GM21723 (cell line): Measurements from ENCODE around the gene KRTAP9-6.
"Not testable (repeated sequence)": the region's sequence is repeated elsewhere in the genome, so short reads cannot be mapped to it uniquely, and the experiment has no call there.

Experiments used
- ATAC-seq: cut with Tn5 transposase; IDR thresholded peaks from one replicate; pipeline ENCODE4 v1.9.1; 2021; ENCODE audit warnings: mild to moderate bottlenecking, moderate library complexity; ENCODE audit not compliant: unreplicated experiment

KRTAP9-6 gene, protein sequence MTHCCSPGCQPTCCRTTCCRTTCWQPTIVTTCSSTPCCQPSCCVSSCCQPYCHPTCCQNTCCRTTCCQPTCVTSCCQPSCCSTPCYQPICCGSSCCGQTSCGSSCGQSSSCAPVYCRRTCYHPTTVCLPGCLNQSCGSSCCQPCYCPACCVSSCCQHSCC

GRCh38 chr17:41265078-41265477, at the start of gene KRTAP9-6:
KRTAP9-6 (plus strand) TSS chr17:41265378; CDS start chr17:41265378, 0 bp downstream.
- ATAC-seq: no peak

DNA sequence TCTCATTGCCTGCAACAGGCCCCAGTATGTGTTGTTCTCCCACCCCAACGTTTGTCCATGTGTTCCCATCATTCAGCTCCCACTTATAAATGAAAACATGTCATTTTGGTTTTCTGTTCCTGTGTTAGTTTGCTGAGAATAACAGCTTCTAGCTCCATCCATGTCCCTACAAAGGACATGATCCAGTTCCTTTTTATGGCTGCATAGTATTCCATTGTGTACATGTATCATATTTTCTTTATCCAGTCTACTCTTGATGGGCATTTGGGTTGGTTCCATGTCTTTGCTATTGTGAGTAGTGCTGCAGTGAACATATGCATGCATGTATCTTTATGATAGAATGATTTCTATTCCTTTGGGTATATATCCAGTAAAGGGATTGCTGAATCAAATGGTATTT, 49.5 kb upstream of the KRTAP9-6 start:
- ATAC-seq: no peak

DNA sequence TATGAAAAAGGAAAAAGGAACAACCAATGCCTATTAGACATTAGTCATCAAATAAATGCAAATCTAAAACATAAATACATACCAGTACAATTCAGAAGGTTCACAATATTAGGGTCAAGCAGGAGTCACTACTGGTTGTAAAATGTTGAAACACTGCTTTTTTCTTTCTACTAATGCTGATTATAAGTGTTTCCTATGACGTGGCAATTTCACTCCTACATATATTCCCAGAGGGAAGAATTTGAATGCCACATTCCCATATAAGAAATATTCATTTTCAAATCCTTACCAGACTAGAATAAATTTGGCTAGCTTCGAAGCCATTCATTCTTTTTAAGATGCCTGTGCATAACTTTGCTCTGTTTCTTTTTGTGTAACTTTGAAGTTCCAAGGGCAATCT, 41.4 kb upstream of the KRTAP9-6 start:
- no peak for ATAC-seq

GRCh38 chr17:41226051-41226450, 39.1 kb upstream of the KRTAP9-6 start:
- ATAC-seq: no peak

GRCh38 chr17:41226598-41227095, 38.5 kb upstream of the KRTAP9-6 start, which contains the start of gene KRTAP9-2:
KRTAP9-2 (plus strand) TSS chr17:41226648; CDS start chr17:41226655, 7 bp downstream.
- ATAC-seq: not testable (repeated sequence)

- ATAC-seq: no peak
Measured at GRCh38 chr17:41230094-41230493, 35.1 kb upstream of the KRTAP9-6 start.

GRCh38 chr17:41231731-41232130, 33.4 kb upstream of the KRTAP9-6 start:
- no peak for ATAC-seq

DNA sequence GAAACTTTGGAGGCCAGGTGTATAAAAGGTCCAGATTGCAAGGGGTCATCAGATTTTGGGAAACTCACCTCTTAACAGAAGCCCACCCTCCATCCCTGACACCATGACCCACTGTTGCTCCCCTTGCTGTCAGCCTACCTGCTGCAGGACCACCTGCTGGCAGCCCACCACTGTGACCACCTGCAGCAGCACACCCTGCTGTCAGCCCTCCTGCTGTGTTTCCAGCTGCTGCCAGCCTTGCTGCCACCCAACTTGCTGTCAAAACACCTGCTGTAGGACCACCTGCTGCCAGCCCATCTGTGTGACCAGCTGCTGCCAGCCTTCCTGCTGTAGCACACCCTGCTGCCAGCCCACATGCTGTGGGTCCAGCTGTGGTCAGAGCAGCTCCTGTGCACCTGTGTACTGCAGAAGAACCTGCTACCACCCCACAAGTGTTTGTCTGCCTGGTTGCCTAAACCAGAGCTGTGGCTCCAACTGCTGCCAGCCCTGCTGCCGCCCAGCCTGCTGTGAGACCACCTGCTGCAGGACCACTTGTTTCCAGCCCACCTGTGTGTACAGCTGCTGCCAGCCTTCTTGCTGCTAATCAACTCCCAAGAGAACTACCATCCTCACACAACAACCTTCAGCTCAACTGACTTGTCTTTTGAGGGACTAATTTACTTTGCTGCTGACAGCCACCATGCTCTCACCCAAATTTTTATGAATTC, 32.6 kb upstream of the KRTAP9-6 start, which contains the start of gene KRTAP9-3:
TSS of gene KRTAP9-3 (plus strand) at position 51 of the 707 bp plus-strand sequence. CDS start at position 104, 53 bp downstream.
- not testable (repeated sequence) for ATAC-seq

GRCh38 chr17:41237116-41237515, 28.1 kb upstream of the KRTAP9-6 start:
- not testable (repeated sequence) for ATAC-seq

GRCh38 chr17:41237949-41238437, 27.2 kb upstream of the KRTAP9-6 start, which contains the start of gene KRTAP9-8:
KRTAP9-8 (plus strand) TSS chr17:41237999; CDS start chr17:41238052, 53 bp downstream.
- ATAC-seq: not testable (repeated sequence)

- ATAC-seq: not testable (repeated sequence)
Measured at GRCh38 chr17:41246995-41247787, 18.0 kb upstream of the KRTAP9-6 start.

DNA sequence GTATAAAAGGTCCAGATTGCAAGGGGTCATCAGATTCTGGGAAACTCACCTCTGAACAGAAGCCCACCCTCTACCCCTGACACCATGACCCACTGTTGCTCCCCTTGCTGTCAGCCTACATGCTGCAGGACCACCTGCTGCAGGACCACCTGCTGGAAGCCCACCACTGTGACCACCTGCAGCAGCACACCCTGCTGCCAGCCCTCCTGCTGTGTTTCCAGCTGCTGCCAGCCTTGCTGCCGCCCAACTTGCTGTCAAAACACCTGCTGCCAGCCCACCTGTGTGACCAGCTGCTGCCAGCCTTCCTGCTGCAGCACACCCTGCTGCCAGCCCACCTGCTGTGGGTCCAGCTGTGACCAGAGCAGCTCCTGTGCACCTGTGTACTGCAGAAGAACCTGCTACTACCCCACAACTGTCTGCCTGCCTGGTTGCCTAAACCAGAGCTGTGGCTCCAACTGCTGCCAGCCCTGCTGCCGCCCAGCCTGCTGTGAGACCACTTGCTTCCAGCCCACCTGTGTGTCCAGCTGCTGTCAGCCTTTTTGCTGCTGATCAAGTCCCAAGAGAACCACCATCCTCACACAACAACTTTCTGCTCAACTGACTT, 15.4 kb upstream of the KRTAP9-6 start, which contains the start of gene KRTAP9-4:
TSS of gene KRTAP9-4 (plus strand) at position 51 of the 604 bp plus-strand sequence. CDS start at position 85, 34 bp downstream.
- ATAC-seq: not testable (repeated sequence)

DNA sequence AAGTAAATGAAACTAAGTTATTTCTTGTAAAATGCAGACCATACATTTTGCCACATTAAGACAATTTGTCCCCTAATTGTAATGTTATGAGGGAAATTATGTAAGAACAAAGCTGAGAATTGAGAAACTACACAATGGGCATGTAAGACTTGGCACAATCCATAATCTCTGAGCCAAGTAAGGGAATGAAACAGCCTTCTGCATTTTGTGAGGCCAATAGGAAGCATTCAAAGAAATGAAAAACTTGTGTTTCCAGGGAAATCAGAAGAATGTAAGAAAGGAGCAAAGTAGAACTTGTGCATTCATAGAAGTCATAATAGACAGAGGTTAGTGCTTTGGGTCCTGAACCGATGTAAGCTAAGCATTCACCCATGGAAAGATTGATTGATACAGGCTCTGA, 13.9 kb upstream of the KRTAP9-6 start:
- no peak for ATAC-seq

DNA sequence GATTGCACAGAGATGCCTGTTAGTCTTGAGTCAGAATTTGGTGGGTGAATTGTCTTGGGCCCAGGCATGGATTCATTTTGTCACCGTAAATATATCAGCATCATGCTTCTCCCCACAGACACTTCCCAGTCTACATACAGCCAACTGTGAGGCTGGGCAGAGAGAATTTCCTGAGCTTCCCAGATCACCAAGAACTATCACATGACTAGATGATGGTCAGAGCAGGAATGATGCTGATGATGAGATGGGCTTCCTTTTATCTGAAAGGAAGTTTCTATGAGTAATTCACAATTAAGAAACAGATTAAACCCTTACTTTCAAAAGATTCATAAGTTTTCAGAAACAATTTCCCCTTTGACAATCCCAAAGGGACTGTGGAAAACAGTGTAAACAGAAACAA, 10.3 kb upstream of the KRTAP9-6 start:
- no peak for ATAC-seq

DNA sequence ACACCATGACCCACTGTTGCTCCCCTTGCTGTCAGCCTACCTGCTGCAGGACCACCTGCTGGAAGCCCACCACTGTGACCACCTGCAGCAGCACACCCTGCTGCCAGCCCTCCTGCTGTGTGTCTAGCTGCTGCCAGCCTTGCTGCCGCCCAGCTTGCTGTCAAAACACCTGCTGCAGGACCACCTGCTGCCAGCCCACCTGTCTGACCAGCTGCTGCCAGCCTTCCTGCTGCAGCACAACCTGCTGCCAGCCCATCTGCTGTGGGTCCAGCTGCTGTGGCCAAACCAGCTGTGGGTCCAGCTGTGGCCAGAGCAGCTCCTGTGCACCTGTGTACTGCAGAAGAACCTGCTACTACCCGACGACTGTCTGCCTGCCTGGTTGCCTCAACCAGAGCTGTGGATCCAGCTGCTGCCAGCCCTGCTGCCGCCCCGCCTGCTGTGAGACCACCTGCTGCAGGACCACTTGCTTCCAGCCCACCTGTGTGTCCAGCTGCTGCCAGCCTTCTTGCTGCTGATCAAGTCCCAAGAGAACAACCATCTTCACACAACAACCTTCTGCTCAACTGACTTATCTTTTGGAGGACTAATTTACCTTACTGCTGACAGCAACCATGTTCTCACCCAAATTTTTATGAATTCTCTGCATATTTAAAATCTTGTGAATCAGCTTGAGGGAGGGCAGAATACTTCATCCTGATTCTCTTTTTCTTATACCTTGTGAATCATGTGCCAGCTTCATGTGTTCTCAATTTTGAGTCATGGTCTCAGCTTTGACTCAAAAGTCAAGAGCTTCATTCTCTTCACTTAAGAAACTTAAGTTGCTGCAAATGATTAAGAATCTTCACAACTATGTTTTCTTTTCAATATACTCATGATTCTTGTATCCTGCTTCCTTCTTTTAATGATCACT, 9.5 kb upstream of the KRTAP9-6 start, which contains the start of gene KRTAP9-9:
TSS of gene KRTAP9-9 (plus strand) at position 4 of the 910 bp plus-strand sequence.
- not testable (repeated sequence) for ATAC-seq

DNA sequence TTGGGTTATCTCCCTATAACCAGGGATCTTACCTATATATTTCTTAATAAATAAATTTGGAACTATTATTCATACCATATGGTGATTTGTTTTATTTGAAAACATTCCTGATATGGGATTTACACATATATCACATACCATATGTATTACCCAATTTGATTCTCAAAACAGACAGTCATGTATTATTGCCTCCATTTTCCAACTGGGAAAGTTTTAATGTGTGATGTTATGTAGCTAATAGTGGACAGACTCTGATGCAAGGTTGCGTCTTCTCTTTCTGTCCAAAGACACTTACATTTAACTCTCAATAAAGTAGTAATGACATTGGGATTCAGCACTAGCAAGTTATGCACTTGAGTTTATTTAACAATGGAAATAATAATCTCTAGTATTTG, 8.9 kb upstream of the KRTAP9-6 start:
- no peak for ATAC-seq

- ATAC-seq: no peak
Measured at GRCh38 chr17:41258406-41258805, 6.8 kb upstream of the KRTAP9-6 start.

- ATAC-seq: no peak
Measured at GRCh38 chr17:41263212-41263611, 2.0 kb upstream of the KRTAP9-6 start.

- no peak for ATAC-seq
Measured at GRCh38 chr17:41264599-41264998, 579 bp upstream of the KRTAP9-6 start.
